DLD1 (cell line): ENCODE data around the gene ARHGEF5.
"Not testable (repeated sequence)": the region's sequence is repeated elsewhere in the genome, so short reads cannot be mapped to it uniquely, and the experiment has no call there.

Experiments
- in situ Hi-C: cut with HindIII; loops from 2 replicates; pipeline ENCODE4 v1.10.0; 2017; ENCODE audit warnings: low sequenced_read_pairs

The ARHGEF5 gene

DNA sequence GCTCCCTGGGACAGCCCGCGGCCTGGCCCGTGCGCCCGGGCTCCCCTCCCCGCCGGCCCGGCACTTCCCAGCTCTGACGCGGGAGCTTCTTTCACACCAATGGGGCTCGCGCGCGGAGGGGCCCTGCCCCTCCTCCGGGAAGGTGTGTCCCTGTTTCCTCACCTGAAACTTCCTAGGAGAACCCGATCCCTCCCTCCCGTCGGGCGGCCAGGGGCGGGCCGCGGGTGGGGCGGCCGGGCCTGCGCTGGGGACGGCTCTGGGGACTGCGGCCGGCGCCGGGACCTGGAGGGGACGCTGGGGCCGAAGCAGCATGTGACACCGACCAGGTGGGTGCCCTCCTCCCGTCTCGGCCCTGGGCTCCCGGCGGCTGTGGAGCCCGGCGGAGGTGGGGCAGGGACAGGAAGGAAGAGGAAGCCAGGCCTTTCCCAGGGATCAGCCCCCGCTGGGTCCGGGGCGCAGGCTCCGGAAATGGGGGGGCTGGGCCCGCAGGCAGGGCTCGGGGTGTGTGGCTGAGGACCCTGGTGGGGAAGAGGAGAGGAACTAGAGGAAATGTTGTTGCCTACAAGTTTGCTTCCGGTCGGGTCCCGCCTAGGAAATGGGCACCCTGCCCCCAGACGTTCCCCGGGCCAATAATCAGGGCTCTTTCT is at the start of gene ARHGEF5:
Gene ARHGEF5 (plus strand): TSS at position 227 of the 647 bp plus-strand sequence. CDS start 7,268 bp downstream, outside the sequence.
- in situ Hi-C loops = not testable (repeated sequence)

DNA sequence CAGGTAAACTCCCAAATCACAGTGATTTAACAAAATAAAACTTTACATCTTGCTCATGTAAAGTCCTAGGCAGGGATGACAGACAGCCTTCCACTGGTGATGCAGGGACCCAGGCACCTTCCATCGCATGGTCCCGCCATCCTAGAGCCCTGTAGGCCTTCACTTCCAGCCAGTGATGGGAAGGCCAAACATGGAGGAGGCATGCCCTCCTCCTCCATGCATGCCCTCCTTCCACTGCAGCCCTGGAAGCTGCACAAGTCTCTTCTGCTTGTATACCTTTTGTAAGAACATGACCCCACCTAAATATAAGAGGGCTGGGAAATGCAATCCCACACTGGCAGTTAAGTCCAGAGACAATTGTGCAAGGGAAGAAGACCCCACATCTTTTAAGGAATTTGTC is 45.5 kb upstream of the ARHGEF5 start:
- in situ Hi-C loops = not testable (repeated sequence)

DNA sequence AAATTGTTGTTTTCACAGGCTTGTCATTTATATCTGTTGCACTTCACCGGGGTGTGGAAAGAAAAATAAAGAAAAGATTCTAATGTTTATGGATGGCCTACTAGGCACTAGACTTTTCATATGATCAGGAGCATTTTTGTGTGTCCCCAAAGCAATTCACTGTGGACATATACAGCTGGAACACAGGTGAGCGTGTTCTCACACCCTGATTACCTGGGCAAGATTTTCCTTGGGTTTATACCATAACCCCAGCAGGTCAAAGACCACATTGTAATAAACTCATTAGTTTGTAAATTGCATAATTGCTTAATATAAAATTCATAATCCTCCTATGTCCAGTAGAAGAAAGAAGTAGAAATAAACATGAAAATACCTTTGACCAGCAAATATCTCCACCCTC is 44.0 kb upstream of the ARHGEF5 start:
- in situ Hi-C loops = not testable (repeated sequence)

DNA sequence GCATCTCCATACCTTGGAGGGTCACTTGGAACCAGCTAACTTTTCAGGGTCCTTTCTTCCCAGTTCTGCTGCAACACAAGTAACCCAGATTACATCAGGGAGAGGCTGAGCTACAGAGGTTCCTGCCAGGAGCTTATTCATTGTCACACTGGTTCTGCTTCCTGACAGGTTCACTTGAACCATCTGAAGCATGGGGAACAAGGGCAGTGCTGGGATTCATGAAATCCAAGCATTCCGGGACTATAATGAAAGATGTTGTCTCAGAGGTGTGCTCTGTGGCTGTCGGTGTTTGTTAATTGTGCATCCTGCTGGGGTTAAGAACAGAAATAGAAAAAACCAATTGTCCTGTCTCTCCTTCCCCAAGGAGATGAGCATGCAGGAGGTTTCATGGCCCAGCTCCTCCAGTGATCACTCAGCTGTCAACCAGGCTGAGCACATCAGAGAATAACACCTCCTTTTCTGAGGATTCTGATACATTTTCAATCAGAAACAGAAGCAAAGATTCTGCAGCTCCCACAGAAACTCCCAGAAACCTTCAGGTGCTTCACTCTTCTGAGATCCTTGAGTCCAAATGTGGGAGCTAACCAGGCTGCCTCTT is 43.2 kb upstream of the ARHGEF5 start, which contains the start of gene OR2A1:
Gene OR2A1 (plus strand): TSS at position 548 of the 598 bp plus-strand sequence. CDS start 5,706 bp downstream, outside the sequence.
- in situ Hi-C loops = not testable (repeated sequence)

DNA sequence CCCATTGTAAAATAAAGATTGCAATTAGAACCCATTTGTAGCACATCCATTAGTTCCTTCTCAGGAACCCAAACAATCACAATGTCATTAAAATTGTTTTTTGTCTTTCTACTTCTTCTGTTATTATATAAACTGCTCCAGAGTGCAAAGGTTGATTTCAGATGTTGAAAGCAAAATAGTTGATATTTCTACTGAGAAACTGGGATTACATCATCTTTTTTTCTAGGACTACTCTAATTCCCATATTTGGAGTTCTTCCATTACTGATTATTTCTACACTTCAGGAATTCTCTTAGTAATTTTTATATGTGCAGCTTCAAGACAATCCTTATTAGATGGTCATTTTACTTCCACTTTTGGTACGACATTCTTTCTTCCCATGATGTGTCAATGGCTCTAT is 37.7 kb upstream of the ARHGEF5 start:
- in situ Hi-C loops = not testable (repeated sequence)

DNA sequence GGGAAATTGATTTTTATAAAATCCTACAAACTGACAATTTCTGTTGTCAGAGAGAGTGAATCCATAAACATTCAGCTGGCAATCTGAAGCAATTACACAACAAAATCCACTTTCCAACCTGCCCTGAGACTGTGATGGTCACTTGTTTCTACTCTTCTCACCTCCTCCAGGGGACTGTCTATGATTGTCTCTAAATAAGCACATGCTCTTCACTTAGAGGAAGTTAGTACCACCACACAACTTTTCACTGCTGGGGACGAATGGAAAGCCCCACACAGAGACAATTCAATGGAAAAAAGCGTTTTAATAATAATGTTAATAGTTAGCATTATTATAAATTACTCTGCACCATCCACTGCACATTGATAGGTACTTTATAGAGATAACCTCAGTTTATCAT is 35.7 kb upstream of the ARHGEF5 start:
- in situ Hi-C loops = not testable (repeated sequence)

DNA sequence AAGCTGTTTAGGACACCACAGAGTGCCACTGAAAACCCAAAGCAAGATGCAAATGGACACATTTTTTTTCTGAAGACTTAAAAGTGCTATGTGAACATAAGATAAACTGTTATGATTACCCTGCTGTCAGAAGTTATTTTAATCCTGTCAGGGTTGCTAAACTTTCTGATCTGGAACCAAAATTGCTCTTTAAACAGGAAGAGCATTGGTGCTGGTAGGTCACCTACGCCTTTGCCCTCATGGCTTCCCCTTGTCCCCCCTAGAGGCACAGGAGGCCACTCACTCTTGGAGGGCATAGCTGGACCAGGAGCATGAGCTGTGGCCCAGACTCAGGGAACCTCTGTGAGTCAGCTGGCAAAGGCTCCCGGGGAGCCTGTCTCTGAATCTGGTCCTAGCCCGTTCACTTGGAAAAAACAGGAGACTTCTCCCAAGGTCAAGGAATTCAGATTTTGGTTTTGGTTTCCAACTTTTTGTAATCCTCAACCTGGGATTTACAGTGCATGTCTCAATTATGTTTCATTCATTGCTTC is 33.5 kb upstream of the ARHGEF5 start:
- in situ Hi-C loops = not testable (repeated sequence)

DNA sequence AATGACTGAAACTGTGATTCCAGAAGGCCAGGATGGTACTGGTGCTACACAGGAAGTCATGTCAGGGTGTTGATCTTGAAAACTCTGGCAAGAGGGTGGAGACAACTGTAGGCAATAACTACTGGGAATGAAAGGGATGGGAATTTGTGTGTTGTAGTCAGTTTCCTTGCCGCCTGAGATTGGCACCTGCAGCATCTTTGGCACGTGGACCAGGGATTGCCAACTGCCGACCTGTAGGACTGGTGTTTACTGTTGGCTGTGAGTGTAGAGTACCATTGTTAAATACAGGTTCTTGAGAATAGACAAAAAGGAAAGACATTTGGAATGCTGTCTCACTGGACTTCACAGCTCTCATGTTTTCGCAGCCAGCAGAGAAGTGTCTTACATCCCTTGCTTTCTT is 31.8 kb upstream of the ARHGEF5 start:
- in situ Hi-C loops = not testable (repeated sequence)

DNA sequence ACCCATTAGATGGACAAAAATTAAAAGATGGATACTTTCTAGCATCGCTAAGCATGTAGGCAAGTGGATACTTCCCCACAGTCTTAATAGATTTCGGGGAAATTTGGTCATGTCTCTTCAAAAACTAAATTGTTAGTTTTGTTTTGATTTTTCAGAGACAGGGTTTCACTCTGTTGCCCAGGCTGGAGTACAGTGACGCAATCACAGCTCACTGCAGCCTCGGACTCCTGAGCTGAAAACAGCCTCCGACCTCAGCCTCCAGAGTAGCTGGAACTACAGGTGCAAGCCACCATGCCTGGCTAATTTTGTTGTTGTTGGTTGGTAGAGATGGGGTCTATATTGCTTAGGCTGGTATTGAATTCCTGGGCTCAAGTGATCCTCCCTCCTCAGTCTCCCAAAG is 29.3 kb upstream of the ARHGEF5 start:
- in situ Hi-C loops = not testable (repeated sequence)

DNA sequence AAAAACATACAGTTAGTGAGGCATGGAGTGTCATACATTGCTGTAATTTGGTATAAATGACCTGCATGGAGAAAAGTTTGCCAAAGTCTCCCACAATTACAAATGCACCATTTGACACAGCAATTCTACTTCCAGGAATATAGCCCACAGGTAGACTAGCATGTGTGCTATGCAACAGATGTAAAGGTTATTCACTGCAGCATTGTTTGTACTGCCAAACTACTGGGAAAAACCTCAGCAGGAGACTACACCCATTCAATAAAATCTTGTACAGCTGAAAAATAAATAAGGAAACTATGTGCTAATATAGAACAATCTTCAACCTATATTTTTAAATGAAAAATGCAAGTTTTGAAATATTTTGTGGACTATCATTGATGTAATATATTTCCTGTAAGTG is 25.2 kb upstream of the ARHGEF5 start:
- in situ Hi-C loops = not testable (repeated sequence)

DNA sequence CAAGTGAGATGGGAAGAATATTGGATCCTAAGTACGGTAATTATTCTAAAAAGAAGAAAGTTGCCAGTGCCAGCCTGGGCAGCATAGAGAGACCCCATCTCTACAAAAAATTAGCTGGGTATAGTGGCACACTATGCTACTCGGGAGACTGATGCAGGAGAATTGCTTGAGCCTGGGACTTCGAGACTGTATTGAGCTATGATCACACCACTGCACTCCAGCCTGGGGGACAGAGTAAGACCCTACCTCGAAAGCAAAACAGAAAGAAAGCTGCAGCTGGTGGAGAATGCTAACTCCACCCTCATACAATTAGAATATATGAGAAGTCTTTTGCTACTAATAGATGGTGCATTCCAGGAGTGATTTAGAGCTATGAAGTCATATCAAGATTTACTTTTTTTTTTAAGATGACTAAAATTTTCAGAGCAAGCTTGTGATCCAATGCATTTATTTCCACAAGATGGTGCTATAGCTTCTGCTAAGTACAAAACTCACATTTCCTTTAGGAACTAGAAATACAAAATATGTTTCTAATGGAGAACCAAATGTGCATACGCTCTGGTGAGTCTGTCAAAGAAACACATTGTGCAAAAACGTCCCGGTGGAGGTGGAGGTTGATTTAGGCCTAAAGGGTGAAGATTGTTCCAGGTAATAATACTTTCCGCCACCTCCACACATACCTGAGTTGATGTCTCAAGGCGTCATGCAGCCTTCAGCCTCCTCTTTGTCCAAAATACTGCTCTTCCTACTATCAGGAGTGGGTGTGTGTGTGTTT is 23.8 kb upstream of the ARHGEF5 start:
- in situ Hi-C loops = not testable (repeated sequence)

DNA sequence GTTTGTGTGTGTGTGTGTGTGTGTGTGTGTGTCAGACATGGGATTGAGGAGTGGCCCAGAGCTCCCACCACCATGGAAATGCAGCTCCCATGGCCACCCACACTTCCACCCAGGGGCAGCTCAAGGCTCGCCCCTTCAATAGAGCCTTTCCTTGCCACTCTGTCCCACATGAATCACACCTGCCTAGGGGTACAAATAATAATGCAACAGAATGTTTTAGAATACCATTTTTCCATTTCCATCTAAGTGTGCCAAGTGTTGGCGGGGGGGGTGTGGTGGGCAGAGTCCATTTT is 23.3 kb upstream of the ARHGEF5 start:
- in situ Hi-C loops = not testable (repeated sequence)

DNA sequence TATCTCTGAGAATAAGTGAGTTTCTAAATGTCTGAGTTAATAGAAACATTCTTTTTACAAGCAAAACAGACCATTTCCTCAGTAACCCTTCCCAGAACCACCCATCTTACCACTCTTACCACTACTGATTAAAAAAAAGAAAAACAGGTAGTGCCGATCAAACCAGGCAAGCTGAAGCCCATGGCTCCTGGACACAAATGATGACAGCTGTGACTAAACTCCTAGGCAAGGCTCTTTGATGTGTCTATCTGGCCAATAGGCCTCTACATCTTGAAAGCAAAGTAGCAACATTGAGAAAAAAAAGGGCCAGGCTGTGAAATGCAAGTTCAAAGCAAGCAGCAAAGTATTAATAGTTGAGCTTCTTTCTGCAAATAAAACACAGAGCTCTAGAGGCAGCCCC is 6.6 kb upstream of the ARHGEF5 start:
- in situ Hi-C loops = not testable (repeated sequence)

DNA sequence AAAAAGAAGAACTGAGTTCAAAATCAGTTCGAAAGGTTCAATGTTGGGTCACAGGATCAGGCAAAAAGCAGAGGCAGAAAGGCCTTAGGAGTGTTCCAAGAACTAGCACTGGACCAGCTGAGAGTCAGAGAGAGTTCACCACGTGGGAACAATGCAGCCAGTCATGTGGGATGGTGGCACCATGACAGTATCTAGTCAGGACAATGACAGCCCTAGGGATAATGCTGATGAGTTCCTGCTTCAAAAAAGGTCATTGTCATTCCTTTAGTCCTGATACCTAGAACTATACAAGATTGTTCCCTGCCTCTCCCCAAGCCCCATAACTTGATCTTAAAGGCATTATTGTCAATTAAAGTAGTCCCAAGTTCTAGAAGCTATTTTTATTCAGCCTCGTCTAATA is 3.5 kb upstream of the ARHGEF5 start:
- in situ Hi-C loops = not testable (repeated sequence)

DNA sequence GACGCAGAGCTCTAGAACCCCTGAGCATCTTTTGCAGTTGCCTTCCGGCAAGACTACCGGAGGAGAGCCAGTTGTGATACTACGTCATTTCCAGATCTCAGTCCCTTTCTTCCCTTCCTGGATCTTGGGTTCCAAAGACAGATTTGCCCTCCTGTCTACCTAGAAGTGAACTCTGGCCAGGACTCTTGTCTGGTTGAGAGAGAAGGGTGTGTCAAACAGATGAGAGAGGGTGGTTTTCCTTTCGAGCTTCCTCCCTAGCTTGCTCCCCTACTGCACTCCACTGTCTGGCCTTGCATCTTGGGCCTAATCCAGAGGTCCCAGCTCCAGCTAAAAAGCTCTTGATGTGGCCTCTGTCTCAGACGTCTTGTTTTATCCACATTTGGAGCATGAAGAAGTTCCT is 983 bp downstream of the ARHGEF5 start:
- in situ Hi-C loops = not testable (repeated sequence)

DNA sequence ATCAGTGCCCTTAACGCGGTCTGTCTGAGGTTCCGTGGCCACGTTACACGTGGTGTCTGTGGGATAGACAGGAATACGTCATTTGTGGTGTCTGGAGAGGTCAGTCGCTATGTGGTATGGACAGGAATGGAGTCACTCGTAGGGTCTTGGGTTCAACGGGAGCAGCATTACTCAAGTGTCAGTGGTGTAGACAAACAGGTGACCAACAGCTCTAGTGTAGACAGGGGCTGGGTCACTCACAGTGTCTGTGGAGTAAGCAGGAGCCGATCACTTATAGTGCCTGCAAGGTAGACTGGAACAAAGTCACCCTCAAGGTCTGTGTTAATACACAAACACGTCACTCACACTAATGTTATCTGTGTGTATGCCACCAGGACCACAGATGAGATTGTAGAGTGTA is 1.7 kb downstream of the ARHGEF5 start:
- in situ Hi-C loops = not testable (repeated sequence)

DNA sequence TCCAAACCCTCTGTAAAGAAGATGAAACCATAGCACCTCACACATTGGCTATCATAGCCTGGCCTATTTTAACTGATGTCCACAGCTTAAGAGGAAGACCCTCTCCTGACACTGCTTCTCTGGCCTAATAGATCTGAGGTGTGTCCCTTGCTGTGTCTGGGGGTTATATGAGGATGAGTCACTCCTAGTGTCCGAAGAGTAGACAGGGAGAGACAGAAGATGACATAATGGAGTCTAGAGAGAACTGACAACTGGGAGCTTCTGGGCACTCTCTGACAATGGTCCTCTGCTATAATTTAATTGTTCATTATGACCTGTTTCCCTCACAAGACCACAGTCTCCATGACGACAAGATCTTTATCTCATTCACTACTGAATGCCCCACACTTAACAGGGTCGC is 6.9 kb downstream of the ARHGEF5 start:
- in situ Hi-C loops = not testable (repeated sequence)

DNA sequence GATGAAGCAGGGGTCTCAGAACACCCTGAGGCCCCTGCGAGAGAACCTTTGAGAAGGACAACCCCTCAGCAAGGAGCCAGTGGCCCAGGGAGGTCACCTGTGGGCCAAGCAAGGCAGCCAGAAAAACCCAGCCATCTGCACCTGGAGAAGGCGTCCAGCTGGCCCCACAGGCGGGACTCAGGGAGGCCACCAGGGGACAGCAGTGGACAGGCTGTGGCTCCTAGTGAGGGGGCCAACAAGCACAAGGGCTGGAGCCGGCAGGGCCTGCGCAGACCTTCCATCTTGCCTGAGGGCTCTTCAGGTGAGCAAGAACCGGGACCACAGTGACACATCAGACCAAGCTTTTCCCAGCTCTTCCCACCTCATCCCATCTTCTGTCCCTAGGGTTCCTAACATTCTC is 10.3 kb downstream of the ARHGEF5 start:
- in situ Hi-C loops = not testable (repeated sequence)

DNA sequence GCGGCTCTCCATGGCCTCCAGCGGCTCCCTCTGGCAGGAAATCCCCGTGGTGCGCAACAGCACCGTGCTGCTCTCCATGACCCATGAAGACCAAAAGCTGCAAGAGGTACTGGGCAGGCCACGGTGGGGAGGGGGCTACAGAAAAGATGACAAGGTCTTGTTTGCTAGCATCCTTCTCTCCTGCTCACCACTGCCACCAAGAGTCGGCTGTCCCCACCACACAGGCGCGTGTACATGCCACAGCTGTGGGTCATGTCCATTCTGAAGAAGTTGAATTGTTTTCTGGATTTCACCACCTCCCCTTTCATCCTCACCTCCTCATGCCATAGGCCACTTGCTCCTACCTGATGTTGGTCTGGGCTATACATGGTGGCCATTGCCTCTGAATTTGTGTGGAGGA is 12.0 kb downstream of the ARHGEF5 start:
- in situ Hi-C loops = not testable (repeated sequence)

DNA sequence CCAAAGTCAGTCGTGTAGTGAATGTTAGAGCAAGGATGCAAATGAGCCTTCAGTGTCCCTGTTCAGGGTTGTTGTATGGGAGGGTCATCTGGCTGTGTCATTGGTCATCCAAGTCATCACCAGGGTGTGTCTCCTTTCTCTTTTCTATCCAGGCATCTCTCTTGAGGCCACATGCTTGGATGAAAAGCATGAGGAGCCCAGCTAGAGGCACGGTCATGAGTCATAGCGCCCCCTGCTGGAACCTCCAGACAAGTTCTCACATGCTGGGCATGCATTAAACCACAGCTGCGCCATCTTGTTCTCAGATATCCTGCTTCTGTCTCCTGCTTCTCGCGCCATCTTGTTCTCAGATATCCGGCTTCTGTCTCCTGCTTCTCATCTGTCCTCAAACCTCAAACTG is 14.0 kb downstream of the ARHGEF5 start:
- in situ Hi-C loops = not testable (repeated sequence)

DNA sequence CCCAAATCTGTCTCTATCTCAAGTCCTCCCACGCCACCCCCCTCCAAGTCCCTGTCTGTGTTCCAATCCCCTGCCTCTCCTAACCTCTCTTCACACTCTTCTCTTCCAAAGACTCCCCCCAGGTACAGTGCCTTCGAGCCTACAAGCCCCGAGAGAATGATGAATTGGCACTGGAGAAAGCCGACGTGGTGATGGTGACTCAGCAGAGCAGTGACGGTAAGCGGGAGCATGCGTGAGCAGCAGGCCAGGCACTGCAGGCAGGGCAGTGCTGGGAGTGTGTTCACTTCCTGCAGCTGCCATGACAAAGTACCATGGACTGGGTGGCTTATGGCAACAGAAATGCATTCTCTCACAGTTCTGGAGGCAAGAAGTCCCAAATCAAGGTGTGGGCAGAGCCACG is 23.4 kb downstream of the ARHGEF5 start:
- in situ Hi-C loops = no loop called here
